WTC11 (cell line): ENCODE measurements around the gene SIGLEC5. TPM values are rescaled to one million over a fixed set of nuclear protein-coding genes. Genes with fewer than 3 reads are reported as not detected.

Experiments
- ATAC-seq: fragments of 200-7000 bp; cut with Tn5 transposase; 2 replicates; pipeline ENCODE4 v1.10.0; 2021; ENCODE audit warnings: mild to moderate bottlenecking, moderate library complexity
- CTCF ChIA-PET: fragments of 300-600 bp; sonication (Branson Sonifier 250); formaldehyde crosslinking; loops from one replicate; lab custom pipeline; 2021; ENCODE audit warnings: antibody characterized with exemption; lab: Charles Lee
- POLR2A ChIA-PET: fragments of 350-600 bp; sonication (Branson Sonifier 250); formaldehyde crosslinking; loops from one replicate; lab custom pipeline; 2021; ENCODE audit warnings: antibody characterized with exemption; lab: Charles Lee
- DNase-seq: peaks from one replicate; pipeline ENCODE4 v3.0.0; 2021; ENCODE audit warnings: low spot score
- H3K27ac Mint-ChIP-seq: 2 replicates; pipeline ENCODE4 v1.8.0; 2021; ENCODE audit warnings: mixed read lengths
- H3K27me3 Mint-ChIP-seq: 2 replicates; pipeline ENCODE4 v1.8.0; 2021; ENCODE audit warnings: low read depth, mild to moderate bottlenecking, moderate library complexity, mixed read lengths
- H3K36me3 Mint-ChIP-seq: 2 replicates; pipeline ENCODE4 v1.8.0; 2021; ENCODE audit warnings: mixed read lengths
- H3K4me1 Mint-ChIP-seq: 2 replicates; pipeline ENCODE4 v1.8.0; 2022; ENCODE audit warnings: mixed read lengths
- H3K4me3 Mint-ChIP-seq: 2 replicates; pipeline ENCODE4 v1.8.0; 2021; ENCODE audit warnings: mild to moderate bottlenecking, moderate library complexity, mixed read lengths
- H3K9me3 Mint-ChIP-seq: 2 replicates; pipeline ENCODE4 v1.8.0; 2021; ENCODE audit warnings: mixed read lengths
- ARID4B ChIP-seq: sonication (generic); formaldehyde crosslinking; IDR thresholded peaks from 2 replicates; pipeline ENCODE4 v1.8.0; 2023; ENCODE audit warnings: missing genetic modification reagents, mild to moderate bottlenecking, borderline replicate concordance
- CDX4 ChIP-seq: fragments of 250-450 bp; sonication (Bioruptor Pico); IDR thresholded peaks from 2 replicates; pipeline ENCODE4 v1.9.0; 2021; ENCODE audit warnings: moderate library complexity, mild to moderate bottlenecking, inconsistent platforms, borderline replicate concordance
- EMX1 ChIP-seq: fragments of 250-450 bp; sonication (Bioruptor Pico); IDR thresholded peaks from 2 replicates; pipeline ENCODE4 v1.8.0; 2021; ENCODE audit warnings: mild to moderate bottlenecking
- ESRRA ChIP-seq: sonication (generic); formaldehyde crosslinking; IDR thresholded peaks from 2 replicates; pipeline ENCODE4 v1.8.1; 2022; ENCODE audit warnings: mild to moderate bottlenecking, missing genetic modification reagents, borderline replicate concordance
- FOXK1 ChIP-seq: sonication (generic); formaldehyde crosslinking; IDR thresholded peaks from 2 replicates; pipeline ENCODE4 v1.8.0; 2022; ENCODE audit warnings: mild to moderate bottlenecking, moderate library complexity, missing genetic modification reagents
- NR3C1 ChIP-seq: sonication (generic); formaldehyde crosslinking; conservative IDR thresholded peaks from 2 replicates; pipeline ENCODE4 v1.8.1; 2023; ENCODE audit warnings: low read depth, mild to moderate bottlenecking, missing genetic modification reagents
- OVOL2 ChIP-seq: fragments of 250-450 bp; sonication (Bioruptor Pico); IDR thresholded peaks from 2 replicates; pipeline ENCODE4 v1.9.0; 2021; ENCODE audit warnings: mild to moderate bottlenecking, borderline replicate concordance
- PRRX2 ChIP-seq: fragments of 250-450 bp; sonication (Bioruptor Pico); IDR thresholded peaks from 2 replicates; pipeline ENCODE4 v1.8.0; 2021; ENCODE audit warnings: mild to moderate bottlenecking
- SMAD4 ChIP-seq: sonication (generic); formaldehyde crosslinking; IDR thresholded peaks from 2 replicates; pipeline ENCODE4 v1.8.0; 2022; ENCODE audit warnings: mild to moderate bottlenecking, missing genetic modification reagents
- SP1 ChIP-seq: sonication (generic); formaldehyde crosslinking; conservative IDR thresholded peaks from 2 replicates; pipeline ENCODE4 v1.8.1; 2022; ENCODE audit warnings: missing genetic modification reagents
- ZBTB21 ChIP-seq: sonication (generic); formaldehyde crosslinking; IDR thresholded peaks from 2 replicates; pipeline ENCODE4 v1.8.1; 2023; ENCODE audit warnings: mild to moderate bottlenecking, missing genetic modification reagents, borderline replicate concordance
- ZNF263 ChIP-seq: sonication (generic); formaldehyde crosslinking; IDR thresholded peaks from 2 replicates; pipeline ENCODE4 v1.8.1; 2022; ENCODE audit warnings: low read depth, mild to moderate bottlenecking, moderate library complexity, missing genetic modification reagents
- total RNA-seq: library from RNA; stranded (reverse); gene quantifications from 3 replicates; pipeline ENCODE4 v1.2.3, GENCODE V29; 2021
- TF ChIP-seq, protein P1 (sequence below): sonication (generic); formaldehyde crosslinking; IDR thresholded peaks from 2 replicates; pipeline ENCODE4 v1.8.1; 2022; ENCODE audit warnings: mild to moderate bottlenecking, missing genetic modification reagents, moderate library complexity, borderline replicate concordance
- TF ChIP-seq, protein P2 (sequence below): fragments of 200-600 bp; IDR thresholded peaks from 2 replicates; pipeline ENCODE4 v1.8.0; 2022; ENCODE audit warnings: antibody characterized with exemption
- TF ChIP-seq, protein P3 (sequence below): fragments of 250-450 bp; sonication (Bioruptor Pico); IDR thresholded peaks from 2 replicates; pipeline ENCODE4 v2.1.2; 2022; ENCODE audit warnings: mild to moderate bottlenecking, moderate library complexity
- TF ChIP-seq, protein P4 (sequence below): sonication (generic); formaldehyde crosslinking; IDR thresholded peaks from 2 replicates; pipeline ENCODE4 v1.8.1; 2023; ENCODE audit warnings: mild to moderate bottlenecking, missing genetic modification reagents, borderline replicate concordance

The SIGLEC5 gene
- total RNA-seq, 1 experiment from 2014 or later, result 0.15 TPM

GRCh38 chr19:51565583-51565982 lies 64.6 kb downstream of the SIGLEC5 start:
- no peaks in the 10 kb centered on the region for H3K36me3 Mint-ChIP-seq
- no peak overlapping the region for H3K27ac Mint-ChIP-seq
- POLR2A ChIA-PET, result no interaction called here
- peaks cover 73% of the 10 kb centered on the region for H3K27me3 Mint-ChIP-seq
- H3K4me3 Mint-ChIP-seq, result no peak overlapping the region
- TF ChIP-seq NR3C1 (CRISPR knock-in tag), result no peak
- TF ChIP-seq SP1 (CRISPR knock-in tag), result no peak
- no peak for TF ChIP-seq OVOL2 (CRISPR knock-in tag)
- no peak for TF ChIP-seq ZBTB21
- no peak for TF ChIP-seq EMX1 (CRISPR knock-in tag)
- no peak for TF ChIP-seq CDX4 (CRISPR knock-in tag)
- no peak for TF ChIP-seq FOXK1 (CRISPR knock-in tag)
- TF ChIP-seq, protein P1, sequence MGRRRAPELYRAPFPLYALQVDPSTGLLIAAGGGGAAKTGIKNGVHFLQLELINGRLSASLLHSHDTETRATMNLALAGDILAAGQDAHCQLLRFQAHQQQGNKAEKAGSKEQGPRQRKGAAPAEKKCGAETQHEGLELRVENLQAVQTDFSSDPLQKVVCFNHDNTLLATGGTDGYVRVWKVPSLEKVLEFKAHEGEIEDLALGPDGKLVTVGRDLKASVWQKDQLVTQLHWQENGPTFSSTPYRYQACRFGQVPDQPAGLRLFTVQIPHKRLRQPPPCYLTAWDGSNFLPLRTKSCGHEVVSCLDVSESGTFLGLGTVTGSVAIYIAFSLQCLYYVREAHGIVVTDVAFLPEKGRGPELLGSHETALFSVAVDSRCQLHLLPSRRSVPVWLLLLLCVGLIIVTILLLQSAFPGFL (CRISPR knock-in tag), result no peak
- TF ChIP-seq, protein P2, sequence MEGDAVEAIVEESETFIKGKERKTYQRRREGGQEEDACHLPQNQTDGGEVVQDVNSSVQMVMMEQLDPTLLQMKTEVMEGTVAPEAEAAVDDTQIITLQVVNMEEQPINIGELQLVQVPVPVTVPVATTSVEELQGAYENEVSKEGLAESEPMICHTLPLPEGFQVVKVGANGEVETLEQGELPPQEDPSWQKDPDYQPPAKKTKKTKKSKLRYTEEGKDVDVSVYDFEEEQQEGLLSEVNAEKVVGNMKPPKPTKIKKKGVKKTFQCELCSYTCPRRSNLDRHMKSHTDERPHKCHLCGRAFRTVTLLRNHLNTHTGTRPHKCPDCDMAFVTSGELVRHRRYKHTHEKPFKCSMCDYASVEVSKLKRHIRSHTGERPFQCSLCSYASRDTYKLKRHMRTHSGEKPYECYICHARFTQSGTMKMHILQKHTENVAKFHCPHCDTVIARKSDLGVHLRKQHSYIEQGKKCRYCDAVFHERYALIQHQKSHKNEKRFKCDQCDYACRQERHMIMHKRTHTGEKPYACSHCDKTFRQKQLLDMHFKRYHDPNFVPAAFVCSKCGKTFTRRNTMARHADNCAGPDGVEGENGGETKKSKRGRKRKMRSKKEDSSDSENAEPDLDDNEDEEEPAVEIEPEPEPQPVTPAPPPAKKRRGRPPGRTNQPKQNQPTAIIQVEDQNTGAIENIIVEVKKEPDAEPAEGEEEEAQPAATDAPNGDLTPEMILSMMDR, result no peak
- TF ChIP-seq, protein P3, sequence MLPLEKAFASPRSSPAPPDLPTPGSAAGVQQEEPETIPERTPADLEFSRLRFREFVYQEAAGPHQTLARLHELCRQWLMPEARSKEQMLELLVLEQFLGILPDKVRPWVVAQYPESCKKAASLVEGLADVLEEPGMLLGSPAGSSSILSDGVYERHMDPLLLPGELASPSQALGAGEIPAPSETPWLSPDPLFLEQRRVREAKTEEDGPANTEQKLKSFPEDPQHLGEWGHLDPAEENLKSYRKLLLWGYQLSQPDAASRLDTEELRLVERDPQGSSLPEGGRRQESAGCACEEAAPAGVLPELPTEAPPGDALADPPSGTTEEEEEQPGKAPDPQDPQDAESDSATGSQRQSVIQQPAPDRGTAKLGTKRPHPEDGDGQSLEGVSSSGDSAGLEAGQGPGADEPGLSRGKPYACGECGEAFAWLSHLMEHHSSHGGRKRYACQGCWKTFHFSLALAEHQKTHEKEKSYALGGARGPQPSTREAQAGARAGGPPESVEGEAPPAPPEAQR (CRISPR knock-in tag), result no peak
- no peak for TF ChIP-seq ARID4B (CRISPR knock-in tag)
- no peak for TF ChIP-seq PRRX2 (CRISPR knock-in tag)
- no peak for TF ChIP-seq ZNF263 (CRISPR knock-in tag)
- TF ChIP-seq, protein P4, sequence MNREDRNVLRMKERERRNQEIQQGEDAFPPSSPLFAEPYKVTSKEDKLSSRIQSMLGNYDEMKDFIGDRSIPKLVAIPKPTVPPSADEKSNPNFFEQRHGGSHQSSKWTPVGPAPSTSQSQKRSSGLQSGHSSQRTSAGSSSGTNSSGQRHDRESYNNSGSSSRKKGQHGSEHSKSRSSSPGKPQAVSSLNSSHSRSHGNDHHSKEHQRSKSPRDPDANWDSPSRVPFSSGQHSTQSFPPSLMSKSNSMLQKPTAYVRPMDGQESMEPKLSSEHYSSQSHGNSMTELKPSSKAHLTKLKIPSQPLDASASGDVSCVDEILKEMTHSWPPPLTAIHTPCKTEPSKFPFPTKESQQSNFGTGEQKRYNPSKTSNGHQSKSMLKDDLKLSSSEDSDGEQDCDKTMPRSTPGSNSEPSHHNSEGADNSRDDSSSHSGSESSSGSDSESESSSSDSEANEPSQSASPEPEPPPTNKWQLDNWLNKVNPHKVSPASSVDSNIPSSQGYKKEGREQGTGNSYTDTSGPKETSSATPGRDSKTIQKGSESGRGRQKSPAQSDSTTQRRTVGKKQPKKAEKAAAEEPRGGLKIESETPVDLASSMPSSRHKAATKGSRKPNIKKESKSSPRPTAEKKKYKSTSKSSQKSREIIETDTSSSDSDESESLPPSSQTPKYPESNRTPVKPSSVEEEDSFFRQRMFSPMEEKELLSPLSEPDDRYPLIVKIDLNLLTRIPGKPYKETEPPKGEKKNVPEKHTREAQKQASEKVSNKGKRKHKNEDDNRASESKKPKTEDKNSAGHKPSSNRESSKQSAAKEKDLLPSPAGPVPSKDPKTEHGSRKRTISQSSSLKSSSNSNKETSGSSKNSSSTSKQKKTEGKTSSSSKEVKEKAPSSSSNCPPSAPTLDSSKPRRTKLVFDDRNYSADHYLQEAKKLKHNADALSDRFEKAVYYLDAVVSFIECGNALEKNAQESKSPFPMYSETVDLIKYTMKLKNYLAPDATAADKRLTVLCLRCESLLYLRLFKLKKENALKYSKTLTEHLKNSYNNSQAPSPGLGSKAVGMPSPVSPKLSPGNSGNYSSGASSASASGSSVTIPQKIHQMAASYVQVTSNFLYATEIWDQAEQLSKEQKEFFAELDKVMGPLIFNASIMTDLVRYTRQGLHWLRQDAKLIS, result no peak
- TF ChIP-seq ESRRA (CRISPR knock-in tag), result no peak
- no peak for TF ChIP-seq SMAD4 (CRISPR knock-in tag)
- no peak for ATAC-seq
- H3K9me3 Mint-ChIP-seq, result no peaks in the 10 kb centered on the region
- DNase-seq, result no peak
- CTCF ChIA-PET, result interaction anchor here (1.0 to 1.7 kb wide), 7 partner anchors 12 to 144 kb away, joined by 3 to 12 read pairs (median 4); no protein-coding TSS in a partner anchor
- H3K4me1 Mint-ChIP-seq, result no peaks in the 10 kb centered on the region
